ENCODE data around the gene ALPK3.

ALPK3 gene

DNA sequence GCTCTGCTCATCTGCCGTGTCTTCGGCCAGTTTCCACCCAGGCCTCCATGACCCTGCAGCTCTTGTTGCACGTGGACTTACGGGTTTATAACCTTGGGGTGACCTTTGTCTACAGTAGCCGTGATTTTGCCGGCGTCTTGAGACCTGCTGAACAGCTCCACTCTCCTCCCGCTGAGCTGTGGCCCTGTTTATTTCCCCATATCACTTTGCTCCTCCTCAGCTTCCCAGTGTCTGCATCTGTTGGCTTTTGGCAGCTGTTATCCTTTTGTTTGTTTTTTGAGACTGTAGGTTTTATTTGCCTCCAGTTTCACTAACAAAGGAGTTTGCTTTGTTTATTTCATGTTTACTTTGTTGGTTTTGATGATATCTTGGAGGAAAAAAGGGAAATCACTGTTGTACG lies 38.0 kb downstream of the ALPK3 start:
- Histone ChIP-seq H3K36me3 (ENCODE audit: low read depth) (no peaks in the 10 kb centered on the region), H3K27ac (ENCODE audit: poor library complexity, severe bottlenecking) (no peak overlapping the region), H3K27me3 (ENCODE audit: insufficient read depth, poor library complexity, severe bottlenecking) (no peaks in the 10 kb centered on the region), H3K4me3 (ENCODE audit: severe bottlenecking) (no peak overlapping the region), H3K4me1 (ENCODE audit: insufficient read depth, poor library complexity, severe bottlenecking) (peaks cover 18% of the 10 kb centered on the region), H3K9me3 (ENCODE audit: severe bottlenecking) (no peaks in the 10 kb centered on the region)
- no peak for ATAC-seq (ENCODE audit: low read depth)
- DNase-seq (ENCODE audit: low spot score): no peak
- TF ChIP-seq, protein P1, sequence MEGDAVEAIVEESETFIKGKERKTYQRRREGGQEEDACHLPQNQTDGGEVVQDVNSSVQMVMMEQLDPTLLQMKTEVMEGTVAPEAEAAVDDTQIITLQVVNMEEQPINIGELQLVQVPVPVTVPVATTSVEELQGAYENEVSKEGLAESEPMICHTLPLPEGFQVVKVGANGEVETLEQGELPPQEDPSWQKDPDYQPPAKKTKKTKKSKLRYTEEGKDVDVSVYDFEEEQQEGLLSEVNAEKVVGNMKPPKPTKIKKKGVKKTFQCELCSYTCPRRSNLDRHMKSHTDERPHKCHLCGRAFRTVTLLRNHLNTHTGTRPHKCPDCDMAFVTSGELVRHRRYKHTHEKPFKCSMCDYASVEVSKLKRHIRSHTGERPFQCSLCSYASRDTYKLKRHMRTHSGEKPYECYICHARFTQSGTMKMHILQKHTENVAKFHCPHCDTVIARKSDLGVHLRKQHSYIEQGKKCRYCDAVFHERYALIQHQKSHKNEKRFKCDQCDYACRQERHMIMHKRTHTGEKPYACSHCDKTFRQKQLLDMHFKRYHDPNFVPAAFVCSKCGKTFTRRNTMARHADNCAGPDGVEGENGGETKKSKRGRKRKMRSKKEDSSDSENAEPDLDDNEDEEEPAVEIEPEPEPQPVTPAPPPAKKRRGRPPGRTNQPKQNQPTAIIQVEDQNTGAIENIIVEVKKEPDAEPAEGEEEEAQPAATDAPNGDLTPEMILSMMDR (IDR thresholded peaks at IDR 0.05; ENCODE audit: poor library complexity, severe bottlenecking): no peak

DNA sequence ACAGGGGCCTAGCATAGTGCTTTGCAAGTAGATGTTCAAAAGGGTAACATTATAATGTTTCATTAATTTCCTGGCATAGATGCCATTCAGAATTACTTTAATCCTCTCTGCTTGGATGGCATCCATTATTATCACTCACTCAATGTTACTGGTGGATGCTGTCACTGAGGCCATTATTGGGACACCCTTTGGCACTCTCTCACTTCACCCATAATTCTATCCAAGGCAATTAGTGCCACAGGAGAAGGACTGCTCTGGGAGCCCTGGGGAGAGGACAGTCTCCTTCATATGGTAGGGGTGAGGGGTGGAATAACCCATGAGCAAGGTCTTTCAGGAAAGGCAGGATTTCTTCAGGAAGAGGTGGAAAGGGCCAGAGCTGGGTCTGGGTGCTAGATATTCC lies 38.6 kb downstream of the ALPK3 start:
- Histone ChIP-seq H3K27ac (ENCODE audit: poor library complexity, severe bottlenecking) (no peak overlapping the region), H3K36me3 (ENCODE audit: low read depth) (no peaks in the 10 kb centered on the region), H3K4me3 (ENCODE audit: severe bottlenecking) (no peak overlapping the region), H3K9me3 (ENCODE audit: severe bottlenecking) (no peaks in the 10 kb centered on the region), H3K27me3 (ENCODE audit: insufficient read depth, poor library complexity, severe bottlenecking) (no peaks in the 10 kb centered on the region), H3K4me1 (ENCODE audit: insufficient read depth, poor library complexity, severe bottlenecking) (peaks cover 22% of the 10 kb centered on the region)
- TF ChIP-seq, protein P1 (IDR thresholded peaks at IDR 0.05; ENCODE audit: poor library complexity, severe bottlenecking): no peak
- ATAC-seq (ENCODE audit: low read depth) (no peak), DNase-seq (ENCODE audit: low spot score) (no peak)

DNA sequence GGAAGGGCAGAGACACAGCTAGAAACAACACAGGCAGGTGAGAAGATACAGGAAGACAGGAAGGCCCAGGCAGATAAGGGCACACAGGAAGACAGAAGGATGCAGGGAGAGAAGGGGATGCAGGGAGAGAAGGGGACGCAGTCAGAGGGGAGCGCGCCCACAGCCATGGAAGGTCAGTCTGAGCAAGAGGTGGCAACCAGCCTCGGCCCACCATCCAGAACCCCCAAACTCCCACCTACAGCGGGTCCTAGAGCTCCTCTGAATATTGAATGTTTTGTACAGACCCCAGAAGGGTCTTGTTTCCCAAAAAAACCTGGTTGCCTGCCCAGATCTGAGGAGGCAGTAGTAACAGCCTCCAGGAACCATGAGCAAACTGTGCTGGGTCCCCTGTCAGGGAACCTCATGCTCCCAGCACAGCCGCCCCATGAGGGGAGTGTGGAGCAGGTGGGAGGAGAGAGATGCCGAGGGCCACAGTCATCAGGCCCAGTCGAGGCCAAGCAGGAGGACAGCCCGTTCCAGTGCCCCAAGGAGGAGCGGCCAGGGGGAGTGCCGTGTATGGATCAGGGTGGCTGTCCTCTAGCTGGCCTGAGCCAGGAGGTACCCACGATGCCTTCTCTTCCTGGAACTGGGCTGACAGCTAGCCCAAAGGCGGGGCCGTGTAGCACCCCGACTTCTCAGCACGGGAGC lies 39.7 kb downstream of the ALPK3 start:
- TF ChIP-seq, protein P1 (IDR thresholded peaks at IDR 0.05; ENCODE audit: poor library complexity, severe bottlenecking): no peak
- Histone ChIP-seq H3K36me3 (ENCODE audit: low read depth) (no peaks in the 10 kb centered on the region), H3K27me3 (ENCODE audit: insufficient read depth, poor library complexity, severe bottlenecking) (no peaks in the 10 kb centered on the region), H3K27ac (ENCODE audit: poor library complexity, severe bottlenecking) (no peak overlapping the region), H3K4me3 (ENCODE audit: severe bottlenecking) (no peak overlapping the region), H3K9me3 (ENCODE audit: severe bottlenecking) (no peaks in the 10 kb centered on the region), H3K4me1 (ENCODE audit: insufficient read depth, poor library complexity, severe bottlenecking) (peaks cover 22% of the 10 kb centered on the region)
- ATAC-seq (ENCODE audit: low read depth): no peak
- DNase-seq (ENCODE audit: low spot score): no peak

GRCh38 chr15:84857418-84858004 lies 40.4 kb downstream of the ALPK3 start:
- Histone ChIP-seq H3K9me3 (ENCODE audit: severe bottlenecking) (no peaks in the 10 kb centered on the region), H3K27ac (ENCODE audit: poor library complexity, severe bottlenecking) (no peak overlapping the region), H3K27me3 (ENCODE audit: insufficient read depth, poor library complexity, severe bottlenecking) (no peaks in the 10 kb centered on the region), H3K4me3 (ENCODE audit: severe bottlenecking) (no peak overlapping the region), H3K4me1 (ENCODE audit: insufficient read depth, poor library complexity, severe bottlenecking) (peaks cover 22% of the 10 kb centered on the region), H3K36me3 (ENCODE audit: low read depth) (no peaks in the 10 kb centered on the region)
- DNase-seq (ENCODE audit: low spot score): no peak
- TF ChIP-seq, protein P1 (IDR thresholded peaks at IDR 0.05; ENCODE audit: poor library complexity, severe bottlenecking): no peak
- ATAC-seq (ENCODE audit: low read depth): no peak

- TF ChIP-seq, protein P1 (IDR thresholded peaks at IDR 0.05; ENCODE audit: poor library complexity, severe bottlenecking): no peak
- ATAC-seq (ENCODE audit: low read depth): no peak
Observed at GRCh38 chr15:84858231-84858630, 41.1 kb downstream of the ALPK3 start.

More at GRCh38 chr15:84858231-84858630, 41.1 kb downstream of the ALPK3 start:
- Histone ChIP-seq H3K4me3 (ENCODE audit: severe bottlenecking) (no peak overlapping the region), H3K9me3 (ENCODE audit: severe bottlenecking) (no peaks in the 10 kb centered on the region), H3K27me3 (ENCODE audit: insufficient read depth, poor library complexity, severe bottlenecking) (no peaks in the 10 kb centered on the region), H3K36me3 (ENCODE audit: low read depth) (no peaks in the 10 kb centered on the region), H3K27ac (ENCODE audit: poor library complexity, severe bottlenecking) (peak overlapping the region; percentile 37), H3K4me1 (ENCODE audit: insufficient read depth, poor library complexity, severe bottlenecking) (peaks cover 22% of the 10 kb centered on the region)
- no peak for DNase-seq (ENCODE audit: low spot score)
